ENCODE measurements around the gene RAB12.

RAB12 gene

GRCh38 chr18:8657873-8658470, 48.7 kb downstream of the RAB12 start:
- no peak overlapping the region for H3K27ac ChIP-seq (ENCODE audit: low read depth, low read length)
- H3K4me3 ChIP-seq (ENCODE audit: low read length) = no peak overlapping the region
- H3K4me1 ChIP-seq (ENCODE audit: control insufficient read depth, low read length) = peaks cover 18% of the 10 kb centered on the region
- no peaks in the 10 kb centered on the region for H3K36me3 ChIP-seq (ENCODE audit: control insufficient read depth, low read length)
- no peaks in the 10 kb centered on the region for H3F3A ChIP-seq (ENCODE audit: control insufficient read depth, insufficient read depth)
- H4K20me1 ChIP-seq (ENCODE audit: control insufficient read depth, insufficient read depth, low read depth, low read length) = no peaks in the 10 kb centered on the region
- H3K9me2 ChIP-seq (replicated peaks; ENCODE audit: control insufficient read depth, low read length) = no peaks in the 10 kb centered on the region
- no peaks in the 10 kb centered on the region for H3K27me3 ChIP-seq (ENCODE audit: control insufficient read depth, low read length)
- no peak overlapping the region for H3K4me2 ChIP-seq (ENCODE audit: low read length)
- no peak for TF ChIP-seq CTCF (IDR thresholded peaks at IDR 0.05; ENCODE audit: low read depth, low read length, poor library complexity, severe bottlenecking)
- no peak for TF ChIP-seq EZH2phosphoT487 (IDR thresholded peaks at IDR 0.05; ENCODE audit: borderline replicate concordance, low read length)
- no peaks in the 10 kb centered on the region for H3K9me3 ChIP-seq (ENCODE audit: control insufficient read depth, insufficient read depth, low read length)
- H3K79me2 ChIP-seq (ENCODE audit: control insufficient read depth, low read length) = no peaks in the 10 kb centered on the region

GRCh38 chr18:8658858-8659485, 49.7 kb downstream of the RAB12 start:
- no peak overlapping the region for H3K27ac ChIP-seq (ENCODE audit: low read depth, low read length)
- H3K9me3 ChIP-seq (ENCODE audit: control insufficient read depth, insufficient read depth, low read length) = no peaks in the 10 kb centered on the region
- H3K4me2 ChIP-seq (ENCODE audit: low read length) = no peak overlapping the region

DNA sequence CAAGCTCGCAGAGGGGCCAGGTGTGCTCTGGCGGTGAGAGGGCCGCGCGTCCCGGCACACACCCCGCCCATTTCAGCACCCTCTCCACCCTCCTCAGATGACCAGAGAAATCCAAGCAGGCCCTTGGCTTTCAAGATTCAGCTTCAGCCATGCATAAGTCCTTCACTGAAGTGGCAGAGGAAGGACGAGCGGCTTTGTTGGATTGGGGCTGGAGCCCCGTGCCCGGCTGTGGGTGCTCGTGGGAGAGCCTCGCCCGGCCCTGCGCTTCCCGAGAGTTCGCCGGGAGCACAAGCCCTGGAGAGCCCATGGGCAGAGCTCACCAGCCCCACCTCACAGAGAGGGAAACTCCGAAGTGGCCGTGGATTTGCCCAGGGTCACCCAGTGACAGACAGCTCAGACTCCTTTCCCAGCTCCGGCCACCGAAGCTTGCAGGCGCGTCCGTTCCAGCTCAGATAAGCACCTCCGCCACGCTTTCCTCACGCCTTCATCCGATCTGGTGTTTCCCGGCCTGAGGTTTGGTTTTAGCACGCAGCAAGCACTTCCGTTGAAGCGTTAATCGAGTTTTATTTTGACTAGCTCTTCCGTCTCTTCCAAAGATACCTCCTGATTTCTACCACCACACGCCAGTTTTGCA, 50.5 kb downstream of the RAB12 start:
- H3K9me3 ChIP-seq (ENCODE audit: control insufficient read depth, insufficient read depth, low read length) = no peaks in the 10 kb centered on the region

More at GRCh38 chr18:8658858-8659485, 49.7 kb downstream of the RAB12 start:
- Histone ChIP-seq H3K27me3 (ENCODE audit: control insufficient read depth, low read length) (no peaks in the 10 kb centered on the region), H3F3A (ENCODE audit: control insufficient read depth, insufficient read depth) (no peaks in the 10 kb centered on the region), H4K20me1 (ENCODE audit: control insufficient read depth, insufficient read depth, low read depth, low read length) (no peaks in the 10 kb centered on the region), H3K79me2 (ENCODE audit: control insufficient read depth, low read length) (no peaks in the 10 kb centered on the region), H3K9me2 (replicated peaks; ENCODE audit: control insufficient read depth, low read length) (no peaks in the 10 kb centered on the region), H3K36me3 (ENCODE audit: control insufficient read depth, low read length) (no peaks in the 10 kb centered on the region), H3K4me1 (ENCODE audit: control insufficient read depth, low read length) (peaks cover 18% of the 10 kb centered on the region), H3K4me3 (ENCODE audit: low read length) (no peak overlapping the region)
- no peak for TF ChIP-seq EZH2phosphoT487 (IDR thresholded peaks at IDR 0.05; ENCODE audit: borderline replicate concordance, low read length)
- TF ChIP-seq CTCF (IDR thresholded peaks at IDR 0.05; ENCODE audit: low read depth, low read length, poor library complexity, severe bottlenecking) = no peak

More for the DNA sequence above, 50.5 kb downstream of the RAB12 start:
- TF ChIP-seq CTCF (IDR thresholded peaks at IDR 0.05; ENCODE audit: low read depth, low read length, poor library complexity, severe bottlenecking) = no peak
- no peak for TF ChIP-seq EZH2phosphoT487 (IDR thresholded peaks at IDR 0.05; ENCODE audit: borderline replicate concordance, low read length)
- H3K79me2 ChIP-seq (ENCODE audit: control insufficient read depth, low read length) = no peaks in the 10 kb centered on the region
- H3K4me3 ChIP-seq (ENCODE audit: low read length) = no peak overlapping the region
- no peak overlapping the region for H3K4me2 ChIP-seq (ENCODE audit: low read length)
- H3K27ac ChIP-seq (ENCODE audit: low read depth, low read length) = no peak overlapping the region
- no peaks in the 10 kb centered on the region for H3K36me3 ChIP-seq (ENCODE audit: control insufficient read depth, low read length)
- H3K4me1 ChIP-seq (ENCODE audit: control insufficient read depth, low read length) = peaks cover 13% of the 10 kb centered on the region
- no peaks in the 10 kb centered on the region for H3K9me2 ChIP-seq (replicated peaks; ENCODE audit: control insufficient read depth, low read length)
- H3K27me3 ChIP-seq (ENCODE audit: control insufficient read depth, low read length) = no peaks in the 10 kb centered on the region
- H3F3A ChIP-seq (ENCODE audit: control insufficient read depth, insufficient read depth) = no peaks in the 10 kb centered on the region
- H4K20me1 ChIP-seq (ENCODE audit: control insufficient read depth, insufficient read depth, low read depth, low read length) = no peaks in the 10 kb centered on the region

All from DOHH2 (cell line).